Activated T-cell treated with anti-CD3 and anti-CD28 coated beads, Interleukin-2, amount 50 U/mL, for 72 hours (primary cell): ENCODE results near the gene STOML2. TPM values are rescaled to one million over a fixed set of nuclear protein-coding genes. Genes with fewer than 3 reads are reported as not detected.
A peak's percentile ranks its signal among the peaks of the same experiment; 100 is the strongest.
"Not testable (repeated sequence)": the region's sequence is repeated elsewhere in the genome, so short reads cannot be mapped to it uniquely, and the experiment has no call there.

ENCODE experiments used
- ATAC-seq, 2 donors: fragments of 150-1000 bp; cut with Tn5 transposase; replicated peaks in 1 of 2; 2 replicates each; pipeline ENCODE4 v1.10.0; 2021; ENCODE audit warnings: moderate library complexity in 2 of 2, mild to moderate bottlenecking in 1 of 2
- DNase-seq, 2 donors: peaks; one replicate each; pipeline ENCODE4 v3.0.0; 2021 to 2022; ENCODE audit warnings: mixed read lengths in 1 of 2
- H3K27ac Mint-ChIP-seq: one replicate; pipeline ENCODE4 v1.8.0; 2022; ENCODE audit warnings: mild to moderate bottlenecking, moderate library complexity, mixed read lengths
- H3K27me3 Mint-ChIP-seq: one replicate; pipeline ENCODE4 v1.8.0; 2022; ENCODE audit warnings: low read depth, mixed read lengths
- H3K36me3 Mint-ChIP-seq, 2 donors: one replicate each; pipeline ENCODE4 v1.8.0; 2022; ENCODE audit warnings: mixed read lengths in 2 of 2, mild to moderate bottlenecking in 1 of 2; ENCODE audit not compliant: insufficient read depth in 2 of 2
- H3K4me1 Mint-ChIP-seq: one replicate; pipeline ENCODE4 v1.8.0; 2022; ENCODE audit warnings: low read depth, mixed read lengths
- H3K4me3 Mint-ChIP-seq, 2 donors: one replicate each; pipeline ENCODE4 v1.8.0; 2022; ENCODE audit warnings: mild to moderate bottlenecking in 2 of 2, mixed read lengths in 2 of 2, moderate library complexity in 2 of 2
- H3K9me3 Mint-ChIP-seq, 2 donors: one replicate each; pipeline ENCODE4 v1.8.0; 2022; ENCODE audit warnings: mixed read lengths in 2 of 2
- total RNA-seq, 2 donors: library from RNA; stranded (reverse); gene quantifications; one replicate each; pipeline ENCODE4 v1.2.3, GENCODE V29; 2022

The STOML2 gene, protein sequence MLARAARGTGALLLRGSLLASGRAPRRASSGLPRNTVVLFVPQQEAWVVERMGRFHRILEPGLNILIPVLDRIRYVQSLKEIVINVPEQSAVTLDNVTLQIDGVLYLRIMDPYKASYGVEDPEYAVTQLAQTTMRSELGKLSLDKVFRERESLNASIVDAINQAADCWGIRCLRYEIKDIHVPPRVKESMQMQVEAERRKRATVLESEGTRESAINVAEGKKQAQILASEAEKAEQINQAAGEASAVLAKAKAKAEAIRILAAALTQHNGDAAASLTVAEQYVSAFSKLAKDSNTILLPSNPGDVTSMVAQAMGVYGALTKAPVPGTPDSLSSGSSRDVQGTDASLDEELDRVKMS
- 100 to 1,000 TPM; 151 to 169 TPM for total RNA-seq

DNA sequence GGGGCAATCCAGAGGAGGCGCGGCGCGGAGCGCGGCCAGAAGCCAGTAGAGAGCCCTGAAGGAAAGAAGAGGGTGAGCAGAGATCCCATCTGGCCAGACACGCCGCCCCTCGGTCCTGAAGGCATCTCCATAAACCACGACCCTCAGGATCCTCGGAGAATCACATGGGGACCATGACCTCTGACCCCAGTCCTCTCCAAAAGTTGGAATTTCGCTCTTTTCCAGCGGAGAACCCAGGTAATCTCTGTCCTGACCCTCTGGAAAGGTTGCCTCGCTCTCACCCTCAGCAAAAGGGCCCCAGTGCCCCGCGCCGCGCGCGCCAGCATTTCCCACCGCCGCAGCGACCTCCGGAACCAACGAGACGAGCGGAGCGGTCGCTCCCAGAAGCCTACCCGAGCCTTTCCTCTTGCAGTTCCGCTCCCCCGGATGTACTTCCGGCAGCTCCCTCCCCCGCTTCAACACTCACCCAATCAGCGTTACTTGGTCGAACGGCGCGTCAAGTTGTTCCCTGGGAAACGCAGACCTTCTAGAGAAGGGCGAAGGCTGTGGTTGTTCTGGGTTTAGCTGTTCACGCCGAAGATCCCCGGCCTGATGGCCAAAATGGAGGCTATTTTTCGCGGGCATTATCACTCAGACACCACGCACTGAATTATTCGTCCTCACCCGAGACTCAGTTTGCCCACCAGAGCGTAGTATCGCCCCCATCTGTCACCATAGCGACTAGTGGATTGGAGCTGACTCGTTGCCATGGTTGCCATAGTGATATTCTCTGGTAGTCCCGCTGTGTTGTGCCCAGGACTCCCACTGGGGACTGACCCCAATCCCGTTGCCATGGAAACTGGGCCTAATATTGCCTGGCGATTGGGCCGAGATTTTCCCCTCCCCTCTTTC lies at the start of gene STOML2:
Gene STOML2, minus strand, starts transcription at position 363 of the 891 bp plus-strand sequence. Its CDS starts 37 bp downstream, at position 326.
- peaks cover 6 to 9% of the 10 kb centered on the region in 2 donors for H3K36me3 Mint-ChIP-seq
- DNase-seq (peak; percentile 90 to 94), ATAC-seq (peak; percentile 99 to 100)
- H3K4me3 Mint-ChIP-seq, result peak within 1 kb of the TSS; percentile 98 to 99
- peaks cover 44% of the 10 kb centered on the region for H3K4me1 Mint-ChIP-seq
- H3K27me3 Mint-ChIP-seq, result no peaks in the 10 kb centered on the region
- peak within 1 kb of the TSS; percentile 73 for H3K27ac Mint-ChIP-seq
- no peaks in the 10 kb centered on the region for H3K9me3 Mint-ChIP-seq

DNA sequence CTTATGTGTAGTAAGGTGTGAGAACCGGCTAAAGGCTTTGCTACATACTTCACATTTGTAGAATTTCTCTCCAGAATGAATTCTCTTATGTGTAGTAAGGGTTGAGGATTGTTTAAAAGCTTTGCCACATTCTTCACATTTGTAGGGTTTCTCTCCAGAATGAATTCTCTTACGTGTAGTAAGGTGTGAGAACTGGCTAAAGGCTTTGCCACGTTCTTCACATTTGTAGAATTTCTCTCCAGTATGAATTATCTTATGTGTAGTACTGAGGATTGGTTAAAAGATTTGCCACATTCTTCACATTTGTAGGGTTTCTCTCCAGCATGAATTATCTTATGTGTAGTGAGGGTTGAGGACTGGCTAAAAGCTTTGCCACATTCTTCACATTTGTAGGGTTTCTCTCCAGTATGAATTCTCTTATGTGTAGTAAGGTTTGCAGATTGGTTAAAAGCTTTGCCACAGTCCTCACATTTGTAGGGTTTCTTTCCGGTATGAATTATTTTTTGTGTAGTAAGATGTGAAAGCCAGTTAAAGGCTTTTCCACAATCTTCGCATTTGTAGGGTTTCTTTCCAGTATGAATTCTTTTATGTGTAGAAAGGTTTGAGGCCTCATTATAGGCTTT lies 45.1 kb upstream of the STOML2 start:
- not testable (repeated sequence) for DNase-seq, ATAC-seq, H3K27me3 Mint-ChIP-seq, H3K27ac Mint-ChIP-seq, H3K4me3 Mint-ChIP-seq, H3K4me1 Mint-ChIP-seq
- H3K9me3 Mint-ChIP-seq, result peaks cover 18 to 20% of the 10 kb centered on the region in 2 donors
- peaks cover 19 to 25% of the 10 kb centered on the region in 2 donors for H3K36me3 Mint-ChIP-seq

DNA sequence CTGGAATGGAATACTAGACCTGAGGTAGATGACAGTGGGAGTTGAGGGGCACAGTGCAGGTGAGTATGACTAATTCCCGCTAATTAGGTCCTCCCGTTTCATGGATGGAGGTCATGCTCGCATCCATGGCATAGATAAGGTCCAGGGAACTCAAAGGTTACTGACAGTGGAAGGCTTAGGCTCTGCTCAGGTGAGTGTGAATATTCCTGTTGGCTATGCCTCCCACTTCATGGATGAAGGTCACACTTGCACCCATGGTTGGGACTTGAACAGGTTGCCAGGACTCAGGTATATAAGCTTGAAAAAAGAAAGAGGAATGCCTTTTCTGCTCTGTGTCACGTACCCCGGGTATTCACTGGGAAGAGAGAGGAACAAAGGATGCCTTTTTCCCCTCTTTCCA lies 39.1 kb upstream of the STOML2 start:
- H3K27ac Mint-ChIP-seq, result no peak overlapping the region
- DNase-seq, result no peak
- no peaks in the 10 kb centered on the region for H3K27me3 Mint-ChIP-seq
- no peak overlapping the region for H3K4me3 Mint-ChIP-seq
- H3K36me3 Mint-ChIP-seq, result peaks cover 1 to 11% of the 10 kb centered on the region in 2 donors
- H3K4me1 Mint-ChIP-seq, result no peaks in the 10 kb centered on the region
- peaks cover 2 to 4% of the 10 kb centered on the region in 2 donors for H3K9me3 Mint-ChIP-seq
- no peak for ATAC-seq

DNA sequence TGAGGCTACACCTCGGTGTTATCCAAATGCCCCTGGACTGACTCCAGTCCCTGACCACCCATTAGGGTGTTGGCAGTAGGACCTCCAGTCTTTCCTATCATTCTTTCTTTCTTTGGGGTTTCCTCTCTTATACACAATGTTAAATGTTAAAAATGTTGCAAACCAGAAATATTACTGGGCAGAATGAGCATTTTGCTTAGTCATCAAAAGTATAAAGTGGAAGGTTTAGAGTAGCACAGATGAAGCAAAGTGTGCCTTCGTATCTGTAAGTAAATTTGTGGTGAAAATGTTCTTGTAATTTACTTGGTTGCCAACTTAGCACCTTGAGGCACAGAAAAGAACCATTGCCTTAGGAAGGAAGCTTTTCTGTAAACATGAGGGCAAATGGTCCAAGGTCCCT lies 37.2 kb upstream of the STOML2 start:
- H3K27ac Mint-ChIP-seq, result no peak overlapping the region
- no peaks in the 10 kb centered on the region for H3K27me3 Mint-ChIP-seq
- peaks cover 1 to 11% of the 10 kb centered on the region in 2 donors for H3K36me3 Mint-ChIP-seq
- peaks cover 2 to 4% of the 10 kb centered on the region in 2 donors for H3K9me3 Mint-ChIP-seq
- no peaks in the 10 kb centered on the region for H3K4me1 Mint-ChIP-seq
- no peak for ATAC-seq
- H3K4me3 Mint-ChIP-seq, result no peak overlapping the region
- DNase-seq, result no peak

DNA sequence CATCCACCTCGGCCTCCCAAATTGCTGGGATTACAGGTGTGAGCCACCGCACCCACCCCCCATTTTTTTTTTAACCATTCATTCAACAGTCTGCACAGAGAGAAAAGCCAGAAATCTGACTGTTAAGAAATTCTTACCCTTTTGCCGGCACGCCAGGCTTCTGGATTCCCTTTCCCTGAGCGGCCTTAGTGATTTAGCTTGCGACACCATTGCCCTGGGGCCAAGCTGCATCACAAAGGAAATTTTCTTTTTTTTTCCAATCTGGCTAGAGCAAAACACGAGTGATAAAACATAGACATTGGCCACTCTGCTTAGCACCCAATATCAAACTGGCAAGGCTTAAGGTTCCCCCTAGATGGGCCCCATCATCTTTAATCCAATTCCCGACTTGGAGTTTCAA lies 33.9 kb upstream of the STOML2 start:
- H3K36me3 Mint-ChIP-seq, result peaks cover 0 to 4% of the 10 kb centered on the region in 2 donors

DNA sequence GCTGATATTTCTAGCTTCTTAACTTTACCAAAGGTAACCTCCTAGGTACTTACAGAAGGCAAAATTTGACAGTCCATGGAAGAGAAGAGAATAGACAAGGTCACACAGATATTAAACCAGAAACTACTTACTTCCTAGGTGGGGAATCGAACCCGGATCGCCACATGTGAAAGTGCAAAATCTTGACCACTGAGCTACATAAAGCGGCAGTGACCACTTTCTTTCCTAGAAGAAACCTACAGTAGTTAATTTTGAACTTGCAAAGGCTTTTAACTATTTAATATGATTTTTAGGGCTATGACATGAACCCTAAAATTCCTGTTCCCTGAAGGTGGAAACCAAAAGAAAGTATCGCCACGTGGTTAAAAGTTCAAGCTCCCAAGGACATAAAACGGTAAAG lies 33.1 kb upstream of the STOML2 start:
- H3K9me3 Mint-ChIP-seq, result peaks cover 0 to 2% of the 10 kb centered on the region in 2 donors

More for the DNA sequence above, 33.9 kb upstream of the STOML2 start:
- no peak for DNase-seq
- Mint-ChIP-seq H3K4me3 (no peak overlapping the region), H3K27me3 (peaks cover 5% of the 10 kb centered on the region), H3K27ac (no peak overlapping the region), H3K9me3 (peaks cover 0 to 2% of the 10 kb centered on the region in 2 donors), H3K4me1 (no peaks in the 10 kb centered on the region)
- ATAC-seq, result no peak

DNA sequence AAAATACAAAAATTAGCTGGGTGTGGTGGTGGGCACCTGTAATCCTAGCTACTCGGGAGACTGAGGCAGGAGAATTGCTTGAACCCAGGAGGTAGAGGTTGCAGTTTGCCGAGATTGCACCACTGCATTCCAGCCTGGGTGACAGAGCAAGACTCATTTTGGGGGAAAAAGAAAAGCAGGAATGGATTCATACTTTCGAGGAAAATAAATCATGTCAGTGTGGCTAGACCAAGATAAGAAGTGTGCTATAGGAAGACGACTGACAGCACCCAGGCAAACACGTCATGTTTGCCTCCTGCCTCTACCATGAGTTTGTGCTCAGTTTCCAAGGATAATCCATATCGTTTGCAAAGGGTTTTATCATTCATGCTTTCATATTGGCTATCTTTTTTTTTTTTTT lies 32.0 kb upstream of the STOML2 start:
- Mint-ChIP-seq H3K27ac (no peak overlapping the region), H3K36me3 (peaks cover 0 to 2% of the 10 kb centered on the region in 2 donors), H3K4me1 (no peaks in the 10 kb centered on the region), H3K9me3 (no peaks in the 10 kb centered on the region), H3K27me3 (peaks cover 5% of the 10 kb centered on the region), H3K4me3 (no peak overlapping the region)
- no peak for DNase-seq
- ATAC-seq, result no peak

More for the DNA sequence above, 33.1 kb upstream of the STOML2 start:
- no peaks in the 10 kb centered on the region for H3K4me1 Mint-ChIP-seq
- H3K36me3 Mint-ChIP-seq, result peaks cover 0 to 3% of the 10 kb centered on the region in 2 donors
- ATAC-seq (no peak), DNase-seq (no peak)
- H3K4me3 Mint-ChIP-seq, result no peak overlapping the region
- peaks cover 5% of the 10 kb centered on the region for H3K27me3 Mint-ChIP-seq
- H3K27ac Mint-ChIP-seq, result no peak overlapping the region

DNA sequence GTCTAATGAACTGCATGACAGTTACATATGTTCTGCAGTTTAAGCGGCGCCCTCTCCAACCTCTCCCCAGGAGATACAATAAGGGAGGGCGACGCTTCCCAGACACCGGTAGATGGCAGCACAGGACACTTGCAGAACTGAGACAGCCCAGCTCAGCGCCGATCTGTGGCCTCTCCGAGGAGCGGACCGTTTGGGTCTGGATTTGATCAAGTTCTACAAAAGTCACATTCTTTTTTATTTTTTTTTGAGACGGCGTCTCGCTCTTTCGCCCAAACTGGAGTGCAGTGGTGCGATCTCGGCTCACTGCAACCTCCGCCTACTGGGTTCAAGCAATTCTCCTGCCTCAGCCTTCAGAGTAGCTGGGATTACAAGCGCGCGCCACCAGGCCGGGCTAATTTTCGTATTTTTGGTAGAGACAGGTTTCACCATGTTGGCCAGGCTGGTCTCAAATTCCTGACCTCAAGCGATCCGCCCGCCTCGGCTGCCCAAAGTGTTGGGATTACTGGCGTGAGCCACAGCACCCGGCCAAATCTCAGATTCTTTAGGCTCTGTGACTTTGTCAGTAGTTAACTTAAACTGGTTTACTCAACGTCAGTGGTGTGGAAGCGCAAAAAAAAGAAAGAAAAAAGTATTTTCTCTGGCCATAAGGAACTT lies 14.1 kb upstream of the STOML2 start:
- peak; percentile 86 to 91 for DNase-seq
- Mint-ChIP-seq H3K27ac (no peak overlapping the region), H3K4me1 (peaks cover 48% of the 10 kb centered on the region), H3K36me3 (no peaks in the 10 kb centered on the region), H3K4me3 (peak overlapping the region; percentile 80 to 97), H3K9me3 (no peaks in the 10 kb centered on the region), H3K27me3 (peaks cover 7% of the 10 kb centered on the region)
- peak; percentile 71 to 77 for ATAC-seq

DNA sequence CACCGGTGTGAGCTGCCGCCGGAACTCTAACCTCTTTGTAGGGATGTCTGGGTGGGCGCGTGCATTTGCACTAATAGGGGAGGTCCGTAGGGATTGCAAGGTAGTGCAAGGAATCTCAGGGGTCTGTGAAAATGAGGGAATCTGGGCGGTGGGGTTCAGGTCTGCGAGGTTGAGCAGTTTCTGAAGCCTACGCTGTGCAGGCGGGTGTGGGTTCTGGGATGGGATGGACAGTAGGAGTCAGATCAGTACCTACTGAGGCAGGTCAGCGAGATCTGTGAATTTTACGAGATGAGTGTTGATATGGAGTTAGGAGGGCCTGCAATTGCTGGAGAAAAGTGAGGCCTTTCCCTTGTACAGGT lies 13.6 kb upstream of the STOML2 start:
- H3K27ac Mint-ChIP-seq, result no peak overlapping the region
- H3K27me3 Mint-ChIP-seq, result peaks cover 7% of the 10 kb centered on the region

DNA sequence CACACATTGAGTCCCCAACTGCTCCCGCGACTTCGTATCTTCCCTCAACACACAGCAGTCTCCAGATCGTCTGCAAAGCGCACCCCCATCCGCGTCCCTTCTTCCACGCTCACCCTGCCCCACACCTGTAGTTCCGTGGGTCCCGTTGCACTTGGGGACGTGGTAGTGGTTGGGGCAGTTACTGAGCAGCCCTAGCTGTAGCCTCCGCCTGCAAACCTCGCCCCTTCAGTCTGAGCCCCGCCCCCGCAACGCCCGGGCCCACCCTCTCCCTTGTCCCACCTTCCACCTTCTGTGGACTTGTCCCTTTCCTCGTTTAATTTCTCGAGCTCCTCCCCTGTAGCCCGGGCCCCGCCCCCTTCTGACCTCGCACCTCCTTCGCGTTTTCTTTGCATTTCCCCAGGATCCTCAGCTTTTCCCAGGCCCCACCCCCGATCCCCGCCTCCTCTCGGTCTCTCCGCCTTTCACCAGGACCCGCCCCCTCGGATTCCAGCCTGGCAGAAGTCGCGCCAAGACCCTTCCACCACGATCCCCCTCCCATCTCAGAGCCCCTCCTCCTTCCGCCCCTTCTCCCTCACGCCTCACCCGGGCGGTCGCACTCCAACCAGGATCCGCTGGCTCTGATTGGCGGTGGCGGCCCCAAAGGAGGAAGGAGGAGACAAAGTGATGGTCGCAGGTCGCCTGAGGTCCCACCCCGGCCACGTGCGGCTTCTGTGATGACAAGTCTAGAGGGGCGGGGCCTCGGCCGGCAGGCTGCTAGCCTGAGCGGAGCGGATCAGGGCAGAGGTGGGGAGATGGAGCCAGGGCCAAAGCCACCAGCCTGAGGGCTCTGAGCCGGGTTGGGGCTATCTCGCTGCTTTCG lies 13.0 kb upstream of the STOML2 start, which contains the start of gene ATOSB:
Gene ATOSB, minus strand, starts transcription at position 183 of the 859 bp plus-strand sequence. CDS start 7,588 bp downstream, outside the sequence.
- H3K27me3 Mint-ChIP-seq, result peaks cover 4% of the 10 kb centered on the region
- H3K36me3 Mint-ChIP-seq, result no peaks in the 10 kb centered on the region
- ATAC-seq (peak; percentile 71 to 73), DNase-seq (peak; percentile 95 to 96)
- peak within 1 kb of the TSS; percentile 33 for H3K27ac Mint-ChIP-seq
- no peaks in the 10 kb centered on the region for H3K9me3 Mint-ChIP-seq
- H3K4me1 Mint-ChIP-seq, result peaks cover 56% of the 10 kb centered on the region
- peak within 1 kb of the TSS; percentile 80 to 97 for H3K4me3 Mint-ChIP-seq

More for the DNA sequence above, 13.6 kb upstream of the STOML2 start:
- no peak for DNase-seq
- Mint-ChIP-seq H3K9me3 (no peaks in the 10 kb centered on the region), H3K4me1 (peaks cover 53% of the 10 kb centered on the region), H3K4me3 (peak overlapping the region; percentile 80 to 97), H3K36me3 (no peaks in the 10 kb centered on the region)
- ATAC-seq, result peak; percentile 6 to 12

DNA sequence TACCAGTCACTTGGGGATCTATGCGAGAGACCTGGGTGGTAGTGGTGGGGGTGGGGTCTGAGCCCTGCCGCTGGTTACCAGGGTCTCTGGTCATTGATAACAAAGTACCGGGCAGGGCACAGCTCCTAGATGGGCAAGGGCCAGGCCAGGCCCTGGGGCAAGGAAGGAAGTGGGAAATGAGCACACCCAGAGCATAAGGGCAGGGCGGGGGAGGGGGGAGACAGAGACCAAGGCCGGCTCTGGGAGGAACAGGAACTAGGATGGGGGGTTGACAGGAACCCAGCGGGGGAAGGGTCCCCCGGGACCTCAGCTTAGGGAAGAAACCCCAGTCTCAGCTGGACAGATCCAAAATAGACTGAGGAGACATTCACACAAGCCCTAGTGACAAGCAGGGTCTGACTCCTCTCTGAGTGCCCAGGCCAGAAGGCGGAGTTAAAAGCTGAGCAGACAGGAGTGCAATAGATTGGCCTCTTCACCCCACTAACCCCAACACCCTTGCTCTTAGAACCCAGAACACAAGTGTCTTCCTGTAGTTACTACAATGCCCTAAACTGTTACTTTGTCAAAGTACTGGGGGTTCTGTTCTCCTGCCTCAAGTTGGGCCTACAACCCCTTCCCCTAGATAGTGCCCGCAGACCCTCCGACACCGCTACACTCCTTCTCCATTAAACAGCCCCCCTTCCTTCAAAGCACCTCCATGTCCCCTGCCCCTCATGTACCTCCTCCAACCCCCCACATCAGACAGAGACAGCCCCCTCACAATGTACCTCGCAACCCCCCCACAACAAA lies 12.1 kb upstream of the STOML2 start:
- Mint-ChIP-seq H3K4me1 (peaks cover 65% of the 10 kb centered on the region), H3K9me3 (no peaks in the 10 kb centered on the region), H3K4me3 (peak overlapping the region; percentile 80 to 97), H3K27me3 (no peaks in the 10 kb centered on the region), H3K27ac (peak overlapping the region; percentile 33), H3K36me3 (no peaks in the 10 kb centered on the region)
- DNase-seq (peak; percentile 50 to 59), ATAC-seq (no peak)
